GM23338 (cell line): Measurements from ENCODE around the gene CCDC74A. TPM values are rescaled to one million over a fixed set of nuclear protein-coding genes. Genes with fewer than 3 reads are reported as not detected.
"Not testable (repeated sequence)": the region's sequence is repeated elsewhere in the genome, so short reads cannot be mapped to it uniquely, and the experiment has no call there.

Experiments used
- ATAC-seq: fragments of 200-7000 bp; cut with Tn5 transposase; 3 replicates; pipeline ENCODE4 v1.9.1; 2020
- DNase-seq: peaks from one replicate; pipeline ENCODE4 v3.0.0-alpha.2; 2015; ENCODE audit warnings: low spot score
- H2AFZ ChIP-seq: fragments of 200-600 bp; sonication (generic); 2 replicates; pipeline ENCODE4 v1.8.0; 2016; ENCODE audit warnings: antibody characterized with exemption, mild to moderate bottlenecking, moderate library complexity
- H3F3A ChIP-seq: fragments of 200-600 bp; sonication (generic); replicated peaks from 2 replicates; pipeline ENCODE4 v1.8.0; 2017; ENCODE audit warnings: antibody characterized with exemption, mixed run types, low read depth
- H3K27ac ChIP-seq: fragments of 200-600 bp; sonication (generic); 2 replicates; pipeline ENCODE4 v1.6.1; 2016; ENCODE audit warnings: low read depth
- H3K27me3 ChIP-seq: fragments of 200-600 bp; sonication (generic); 2 replicates; pipeline ENCODE4 v1.8.0; 2016; ENCODE audit warnings: mild to moderate bottlenecking, mixed run types, moderate library complexity; ENCODE audit not compliant: insufficient read depth
- H3K36me3 ChIP-seq: fragments of 200-600 bp; sonication (generic); 2 replicates; pipeline ENCODE4 v1.8.0; 2016; ENCODE audit warnings: mild to moderate bottlenecking; ENCODE audit not compliant: insufficient read depth
- H3K4me1 ChIP-seq: fragments of 200-600 bp; sonication (generic); 2 replicates; pipeline ENCODE4 v1.8.0; 2016; ENCODE audit warnings: mild to moderate bottlenecking, moderate library complexity; ENCODE audit not compliant: insufficient read depth
- H3K4me2 ChIP-seq: fragments of 200-600 bp; sonication (generic); 2 replicates; pipeline ENCODE4 v1.7.1; 2017; ENCODE audit warnings: mixed run types
- H3K4me3 ChIP-seq: fragments of 200-600 bp; sonication (generic); 2 replicates; pipeline ENCODE4 v1.6.1; 2016; ENCODE audit warnings: mixed run types
- H3K79me2 ChIP-seq: fragments of 200-600 bp; sonication (generic); replicated peaks from 2 replicates; pipeline ENCODE4 v1.8.0; 2017; ENCODE audit warnings: mild to moderate bottlenecking; ENCODE audit not compliant: insufficient read depth
- H3K9me2 ChIP-seq: fragments of 200-600 bp; sonication (generic); 2 replicates; pipeline ENCODE4 v1.8.0; 2017; ENCODE audit not compliant: insufficient read depth
- H4K20me1 ChIP-seq: fragments of 200-600 bp; sonication (generic); replicated peaks from 2 replicates; pipeline ENCODE4 v1.8.0; 2017; ENCODE audit warnings: mild to moderate bottlenecking; ENCODE audit not compliant: insufficient read depth
- H3K27ac Mint-ChIP-seq: 2 replicates; pipeline ENCODE4 v1.8.0; 2020; ENCODE audit warnings: inconsistent platforms, mild to moderate bottlenecking, moderate library complexity, mixed read lengths
- H3K27me3 Mint-ChIP-seq: 3 replicates; pipeline ENCODE4 v1.8.0; 2022; ENCODE audit warnings: low read depth, mild to moderate bottlenecking, moderate library complexity, mixed read lengths, inconsistent platforms; ENCODE audit not compliant: insufficient read depth, poor library complexity
- H3K36me3 Mint-ChIP-seq: 3 replicates; pipeline ENCODE4 v1.8.0; 2021; ENCODE audit warnings: low read depth, mild to moderate bottlenecking, inconsistent platforms, moderate library complexity, mixed read lengths
- H3K4me1 Mint-ChIP-seq: 3 replicates; pipeline ENCODE4 v1.8.0; 2020; ENCODE audit warnings: mild to moderate bottlenecking, inconsistent platforms, mixed read lengths
- H3K4me3 Mint-ChIP-seq: 3 replicates; pipeline ENCODE4 v1.8.0; 2021; ENCODE audit warnings: moderate library complexity, mild to moderate bottlenecking, inconsistent platforms, mixed read lengths
- H3K9me3 Mint-ChIP-seq: 3 replicates; pipeline ENCODE4 v1.8.0; 2020; ENCODE audit warnings: moderate library complexity, mild to moderate bottlenecking, inconsistent platforms, mixed read lengths
- CREB1 ChIP-seq: fragments of 250-450 bp; sonication (Bioruptor Pico); IDR thresholded peaks from 2 replicates; pipeline ENCODE4 v1.5.0; 2020; ENCODE audit warnings: low read depth, mild to moderate bottlenecking, moderate library complexity
- EZH2 ChIP-seq: fragments of 200-600 bp; sonication (generic); IDR thresholded peaks from one replicate; pipeline ENCODE4 v1.8.0; 2017; ENCODE audit warnings: antibody characterized with exemption, mild to moderate bottlenecking, low read depth; ENCODE audit not compliant: unreplicated experiment
- EZH2phosphoT487 ChIP-seq: fragments of 200-600 bp; sonication (generic); IDR thresholded peaks from one replicate; pipeline ENCODE4 v1.8.1; 2018; ENCODE audit warnings: antibody characterized with exemption; ENCODE audit not compliant: unreplicated experiment
- JUNB ChIP-seq: IDR thresholded peaks from one replicate; pipeline ENCODE4 v1.6.1; 2016; ENCODE audit warnings: antibody characterized with exemption; ENCODE audit not compliant: unreplicated experiment
- POLR2AphosphoS5 ChIP-seq: IDR thresholded peaks from 2 replicates; pipeline ENCODE4 v1.6.1; 2016; ENCODE audit warnings: antibody characterized with exemption, low read depth
- STAT1 ChIP-seq: IDR thresholded peaks from one replicate; pipeline ENCODE4 v1.6.1; 2016; ENCODE audit warnings: antibody characterized with exemption; ENCODE audit not compliant: unreplicated experiment
- ZNF114 ChIP-seq: fragments of 250-450 bp; sonication (Bioruptor Pico); IDR thresholded peaks from 2 replicates; pipeline ENCODE4 v1.5.0; 2020; ENCODE audit warnings: mild to moderate bottlenecking, moderate library complexity
- ZNF331 ChIP-seq: fragments of 250-450 bp; sonication (Bioruptor Pico); IDR thresholded peaks from 2 replicates; pipeline ENCODE4 v1.5.0; 2020; ENCODE audit warnings: low read depth, mild to moderate bottlenecking, moderate library complexity
- polyA plus RNA-seq: library from polyadenylated mRNA; unstranded; fragments of >200 nt; fragmentation: Nextera tagmentation; extraction: Ambion mirVana; gene quantifications from 2 replicates; pipeline ENCODE4 v1.2.1, GENCODE V29; 2016
- total RNA-seq: library from RNA; depleted of rRNA; stranded (reverse); fragments of >200 nt; shearing (Covaris generic); gene quantifications from 2 replicates; pipeline ENCODE4 v1.2.3, GENCODE V29; 2014
- TF ChIP-seq, protein P1 (sequence below), 2 experiments: fragments of 200-600 bp in 1 of 2; sonication (generic) in 1 of 2; conservative IDR thresholded peaks; 2 replicates each; pipeline versions ENCODE4 v1.5.1 to v1.6.1; 2016 to 2017; ENCODE audit warnings: antibody characterized with exemption in 2 of 2, low read depth in 2 of 2, mild to moderate bottlenecking in 2 of 2, moderate library complexity in 1 of 2
- TF ChIP-seq, protein P2 (sequence below): fragments of 250-450 bp; sonication (Bioruptor Pico); IDR thresholded peaks from 2 replicates; pipeline ENCODE4 v1.5.0; 2020; ENCODE audit warnings: mild to moderate bottlenecking, moderate library complexity
- TF ChIP-seq, protein P3 (sequence below): IDR thresholded peaks from one replicate; pipeline ENCODE4 v1.6.1; 2018; ENCODE audit warnings: antibody characterized with exemption; ENCODE audit not compliant: unreplicated experiment

The CCDC74A gene
- total and polyA plus RNA-seq, 2 experiments from 2014 or later, result 16.5 to 47.8 TPM

DNA sequence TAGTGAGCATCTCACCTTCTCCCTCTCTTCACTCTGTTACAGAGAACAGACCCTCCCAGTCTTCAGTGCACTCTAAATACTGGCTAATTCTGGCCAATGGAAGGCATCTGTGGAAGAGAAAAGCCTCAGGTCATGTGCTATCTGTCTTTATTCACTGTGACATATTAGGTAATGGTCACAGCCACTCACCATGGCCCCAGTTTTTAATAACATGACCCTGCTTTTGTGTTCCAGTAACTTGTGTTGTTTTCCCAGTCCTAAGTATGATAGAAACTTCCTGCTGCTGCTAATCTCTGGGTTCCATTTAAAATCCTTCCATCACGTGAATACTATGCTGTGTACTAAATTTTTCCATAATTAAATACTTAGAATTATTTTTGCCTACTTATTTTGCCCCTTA is 40.7 kb downstream of the CCDC74A start:
- H3K4me3 ChIP-seq, H3K4me1 Mint-ChIP-seq, ATAC-seq, DNase-seq, H3K9me3 Mint-ChIP-seq, H3K4me2 ChIP-seq, H3K79me2 ChIP-seq, H3K9me2 ChIP-seq, H3K36me3 ChIP-seq, H3K4me3 Mint-ChIP-seq, H3K36me3 Mint-ChIP-seq, H3F3A ChIP-seq, H3K27ac Mint-ChIP-seq, H3K27ac ChIP-seq, H3K27me3 Mint-ChIP-seq, H3K27me3 ChIP-seq, H4K20me1 ChIP-seq, H3K4me1 ChIP-seq, H2AFZ ChIP-seq: not testable (repeated sequence)

DNA sequence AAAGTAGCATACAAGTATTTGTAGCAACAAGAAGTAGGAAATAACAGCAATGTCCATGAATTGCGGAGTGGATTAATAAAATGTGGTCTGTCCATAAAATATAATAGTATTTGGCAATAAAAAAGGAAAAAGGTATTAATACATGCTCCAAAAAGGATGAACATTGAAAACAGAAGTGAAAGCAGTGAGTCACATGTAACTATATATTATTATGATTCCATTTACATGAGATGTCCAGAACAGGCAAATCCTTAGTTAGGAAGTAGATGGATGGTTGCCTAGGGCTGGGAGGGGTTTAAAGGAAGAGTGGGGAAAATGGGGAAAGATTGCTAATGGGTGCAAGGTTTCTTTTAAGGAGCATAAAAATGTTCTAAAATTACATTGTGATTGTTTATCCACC is 44.5 kb downstream of the CCDC74A start:
- ATAC-seq, result no peak
- TF ChIP-seq JUNB (no peak), EZH2phosphoT487 (no peak), CREB1 (no peak), ZNF331 (CRISPR knock-in tag) (no peak), POLR2AphosphoS5 (no peak), EZH2 (no peak), STAT1 (no peak), ZNF114 (CRISPR knock-in tag) (no peak)
- TF ChIP-seq, protein P1, sequence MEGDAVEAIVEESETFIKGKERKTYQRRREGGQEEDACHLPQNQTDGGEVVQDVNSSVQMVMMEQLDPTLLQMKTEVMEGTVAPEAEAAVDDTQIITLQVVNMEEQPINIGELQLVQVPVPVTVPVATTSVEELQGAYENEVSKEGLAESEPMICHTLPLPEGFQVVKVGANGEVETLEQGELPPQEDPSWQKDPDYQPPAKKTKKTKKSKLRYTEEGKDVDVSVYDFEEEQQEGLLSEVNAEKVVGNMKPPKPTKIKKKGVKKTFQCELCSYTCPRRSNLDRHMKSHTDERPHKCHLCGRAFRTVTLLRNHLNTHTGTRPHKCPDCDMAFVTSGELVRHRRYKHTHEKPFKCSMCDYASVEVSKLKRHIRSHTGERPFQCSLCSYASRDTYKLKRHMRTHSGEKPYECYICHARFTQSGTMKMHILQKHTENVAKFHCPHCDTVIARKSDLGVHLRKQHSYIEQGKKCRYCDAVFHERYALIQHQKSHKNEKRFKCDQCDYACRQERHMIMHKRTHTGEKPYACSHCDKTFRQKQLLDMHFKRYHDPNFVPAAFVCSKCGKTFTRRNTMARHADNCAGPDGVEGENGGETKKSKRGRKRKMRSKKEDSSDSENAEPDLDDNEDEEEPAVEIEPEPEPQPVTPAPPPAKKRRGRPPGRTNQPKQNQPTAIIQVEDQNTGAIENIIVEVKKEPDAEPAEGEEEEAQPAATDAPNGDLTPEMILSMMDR (conservative IDR thresholded peaks at IDR 0.05; ENCODE audit: low read depth in 2 of 2), result no peak
- TF ChIP-seq, protein P2, sequence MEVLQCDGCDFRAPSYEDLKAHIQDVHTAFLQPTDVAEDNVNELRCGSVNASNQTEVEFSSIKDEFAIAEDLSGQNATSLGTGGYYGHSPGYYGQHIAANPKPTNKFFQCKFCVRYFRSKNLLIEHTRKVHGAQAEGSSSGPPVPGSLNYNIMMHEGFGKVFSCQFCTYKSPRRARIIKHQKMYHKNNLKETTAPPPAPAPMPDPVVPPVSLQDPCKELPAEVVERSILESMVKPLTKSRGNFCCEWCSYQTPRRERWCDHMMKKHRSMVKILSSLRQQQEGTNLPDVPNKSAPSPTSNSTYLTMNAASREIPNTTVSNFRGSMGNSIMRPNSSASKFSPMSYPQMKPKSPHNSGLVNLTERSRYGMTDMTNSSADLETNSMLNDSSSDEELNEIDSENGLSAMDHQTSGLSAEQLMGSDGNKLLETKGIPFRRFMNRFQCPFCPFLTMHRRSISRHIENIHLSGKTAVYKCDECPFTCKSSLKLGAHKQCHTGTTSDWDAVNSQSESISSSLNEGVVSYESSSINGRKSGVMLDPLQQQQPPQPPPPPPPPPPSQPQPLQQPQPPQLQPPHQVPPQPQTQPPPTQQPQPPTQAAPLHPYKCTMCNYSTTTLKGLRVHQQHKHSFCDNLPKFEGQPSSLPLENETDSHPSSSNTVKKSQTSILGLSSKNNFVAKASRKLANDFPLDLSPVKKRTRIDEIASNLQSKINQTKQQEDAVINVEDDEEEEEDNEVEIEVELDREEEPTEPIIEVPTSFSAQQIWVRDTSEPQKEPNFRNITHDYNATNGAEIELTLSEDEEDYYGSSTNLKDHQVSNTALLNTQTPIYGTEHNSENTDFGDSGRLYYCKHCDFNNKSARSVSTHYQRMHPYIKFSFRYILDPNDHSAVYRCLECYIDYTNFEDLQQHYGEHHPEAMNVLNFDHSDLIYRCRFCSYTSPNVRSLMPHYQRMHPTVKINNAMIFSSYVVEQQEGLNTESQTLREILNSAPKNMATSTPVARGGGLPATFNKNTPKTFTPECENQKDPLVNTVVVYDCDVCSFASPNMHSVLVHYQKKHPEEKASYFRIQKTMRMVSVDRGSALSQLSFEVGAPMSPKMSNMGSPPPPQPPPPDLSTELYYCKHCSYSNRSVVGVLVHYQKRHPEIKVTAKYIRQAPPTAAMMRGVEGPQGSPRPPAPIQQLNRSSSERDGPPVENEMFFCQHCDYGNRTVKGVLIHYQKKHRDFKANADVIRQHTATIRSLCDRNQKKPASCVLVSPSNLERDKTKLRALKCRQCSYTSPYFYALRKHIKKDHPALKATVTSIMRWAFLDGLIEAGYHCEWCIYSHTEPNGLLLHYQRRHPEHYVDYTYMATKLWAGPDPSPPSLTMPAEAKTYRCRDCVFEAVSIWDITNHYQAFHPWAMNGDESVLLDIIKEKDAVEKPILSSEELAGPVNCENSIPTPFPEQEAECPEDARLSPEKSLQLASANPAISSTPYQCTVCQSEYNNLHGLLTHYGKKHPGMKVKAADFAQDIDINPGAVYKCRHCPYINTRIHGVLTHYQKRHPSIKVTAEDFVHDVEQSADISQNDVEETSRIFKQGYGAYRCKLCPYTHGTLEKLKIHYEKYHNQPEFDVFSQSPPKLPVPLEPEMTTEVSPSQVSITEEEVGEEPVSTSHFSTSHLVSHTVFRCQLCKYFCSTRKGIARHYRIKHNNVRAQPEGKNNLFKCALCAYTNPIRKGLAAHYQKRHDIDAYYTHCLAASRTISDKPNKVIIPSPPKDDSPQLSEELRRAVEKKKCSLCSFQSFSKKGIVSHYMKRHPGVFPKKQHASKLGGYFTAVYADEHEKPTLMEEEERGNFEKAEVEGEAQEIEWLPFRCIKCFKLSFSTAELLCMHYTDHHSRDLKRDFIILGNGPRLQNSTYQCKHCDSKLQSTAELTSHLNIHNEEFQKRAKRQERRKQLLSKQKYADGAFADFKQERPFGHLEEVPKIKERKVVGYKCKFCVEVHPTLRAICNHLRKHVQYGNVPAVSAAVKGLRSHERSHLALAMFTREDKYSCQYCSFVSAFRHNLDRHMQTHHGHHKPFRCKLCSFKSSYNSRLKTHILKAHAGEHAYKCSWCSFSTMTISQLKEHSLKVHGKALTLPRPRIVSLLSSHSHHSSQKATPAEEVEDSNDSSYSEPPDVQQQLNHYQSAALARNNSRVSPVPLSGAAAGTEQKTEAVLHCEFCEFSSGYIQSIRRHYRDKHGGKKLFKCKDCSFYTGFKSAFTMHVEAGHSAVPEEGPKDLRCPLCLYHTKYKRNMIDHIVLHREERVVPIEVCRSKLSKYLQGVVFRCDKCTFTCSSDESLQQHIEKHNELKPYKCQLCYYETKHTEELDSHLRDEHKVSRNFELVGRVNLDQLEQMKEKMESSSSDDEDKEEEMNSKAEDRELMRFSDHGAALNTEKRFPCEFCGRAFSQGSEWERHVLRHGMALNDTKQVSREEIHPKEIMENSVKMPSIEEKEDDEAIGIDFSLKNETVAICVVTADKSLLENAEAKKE (CRISPR knock-in tag), result no peak
- TF ChIP-seq, protein P3, sequence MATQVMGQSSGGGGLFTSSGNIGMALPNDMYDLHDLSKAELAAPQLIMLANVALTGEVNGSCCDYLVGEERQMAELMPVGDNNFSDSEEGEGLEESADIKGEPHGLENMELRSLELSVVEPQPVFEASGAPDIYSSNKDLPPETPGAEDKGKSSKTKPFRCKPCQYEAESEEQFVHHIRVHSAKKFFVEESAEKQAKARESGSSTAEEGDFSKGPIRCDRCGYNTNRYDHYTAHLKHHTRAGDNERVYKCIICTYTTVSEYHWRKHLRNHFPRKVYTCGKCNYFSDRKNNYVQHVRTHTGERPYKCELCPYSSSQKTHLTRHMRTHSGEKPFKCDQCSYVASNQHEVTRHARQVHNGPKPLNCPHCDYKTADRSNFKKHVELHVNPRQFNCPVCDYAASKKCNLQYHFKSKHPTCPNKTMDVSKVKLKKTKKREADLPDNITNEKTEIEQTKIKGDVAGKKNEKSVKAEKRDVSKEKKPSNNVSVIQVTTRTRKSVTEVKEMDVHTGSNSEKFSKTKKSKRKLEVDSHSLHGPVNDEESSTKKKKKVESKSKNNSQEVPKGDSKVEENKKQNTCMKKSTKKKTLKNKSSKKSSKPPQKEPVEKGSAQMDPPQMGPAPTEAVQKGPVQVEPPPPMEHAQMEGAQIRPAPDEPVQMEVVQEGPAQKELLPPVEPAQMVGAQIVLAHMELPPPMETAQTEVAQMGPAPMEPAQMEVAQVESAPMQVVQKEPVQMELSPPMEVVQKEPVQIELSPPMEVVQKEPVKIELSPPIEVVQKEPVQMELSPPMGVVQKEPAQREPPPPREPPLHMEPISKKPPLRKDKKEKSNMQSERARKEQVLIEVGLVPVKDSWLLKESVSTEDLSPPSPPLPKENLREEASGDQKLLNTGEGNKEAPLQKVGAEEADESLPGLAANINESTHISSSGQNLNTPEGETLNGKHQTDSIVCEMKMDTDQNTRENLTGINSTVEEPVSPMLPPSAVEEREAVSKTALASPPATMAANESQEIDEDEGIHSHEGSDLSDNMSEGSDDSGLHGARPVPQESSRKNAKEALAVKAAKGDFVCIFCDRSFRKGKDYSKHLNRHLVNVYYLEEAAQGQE, result no peak

More for the DNA sequence above, 44.5 kb downstream of the CCDC74A start:
- no peaks in the 10 kb centered on the region for H3K27me3 ChIP-seq
- no peaks in the 10 kb centered on the region for H3K4me1 ChIP-seq
- H3K36me3 ChIP-seq, result no peaks in the 10 kb centered on the region
- no peaks in the 10 kb centered on the region for H3K4me1 Mint-ChIP-seq
- H3K9me3 Mint-ChIP-seq, result no peaks in the 10 kb centered on the region
- H3K79me2 ChIP-seq, result no peaks in the 10 kb centered on the region
- DNase-seq, result no peak
- H3K4me2 ChIP-seq, result no peak overlapping the region
- no peaks in the 10 kb centered on the region for H3K36me3 Mint-ChIP-seq
- H4K20me1 ChIP-seq, result no peaks in the 10 kb centered on the region
- H3F3A ChIP-seq, result no peaks in the 10 kb centered on the region
- H3K27me3 Mint-ChIP-seq, result no peaks in the 10 kb centered on the region
- no peak overlapping the region for H2AFZ ChIP-seq
- no peak overlapping the region for H3K27ac Mint-ChIP-seq
- H3K27ac ChIP-seq, result no peak overlapping the region
- no peak overlapping the region for H3K4me3 Mint-ChIP-seq
- H3K9me2 ChIP-seq, result no peaks in the 10 kb centered on the region
- H3K4me3 ChIP-seq, result no peak overlapping the region
